BE2C (cell line): ENCODE data around the gene NR3C2.

ENCODE experiments used
- DNase-seq: peaks from one replicate; pipeline ENCODE4 v3.0.0-alpha.2; 2020
- H3K27me3 ChIP-seq: fragments of 250-450 bp; sonication (Bioruptor Pico); 2 replicates; pipeline ENCODE4 v1.5.1; 2020; ENCODE audit warnings: mild to moderate bottlenecking
- H3K36me3 ChIP-seq: fragments of 250-450 bp; sonication (Bioruptor Pico); 2 replicates; pipeline ENCODE4 v1.5.1; 2020; ENCODE audit warnings: mild to moderate bottlenecking
- H3K4me1 ChIP-seq: fragments of 250-450 bp; sonication (Bioruptor Pico); 2 replicates; pipeline ENCODE4 v1.5.1; 2020
- H3K4me3 ChIP-seq: 2 replicates; pipeline ENCODE4 v1.5.1; 2011; ENCODE audit warnings: low read depth, low read length
- H3K9me3 ChIP-seq: fragments of 250-450 bp; sonication (Bioruptor Pico); 2 replicates; pipeline ENCODE4 v1.5.1; 2020
- TF ChIP-seq, protein P1 (sequence below): IDR thresholded peaks from 2 replicates; pipeline ENCODE4 v1.5.1; 2012; ENCODE audit warnings: mild to moderate bottlenecking, low read depth, low read length

Gene NR3C2

DNA sequence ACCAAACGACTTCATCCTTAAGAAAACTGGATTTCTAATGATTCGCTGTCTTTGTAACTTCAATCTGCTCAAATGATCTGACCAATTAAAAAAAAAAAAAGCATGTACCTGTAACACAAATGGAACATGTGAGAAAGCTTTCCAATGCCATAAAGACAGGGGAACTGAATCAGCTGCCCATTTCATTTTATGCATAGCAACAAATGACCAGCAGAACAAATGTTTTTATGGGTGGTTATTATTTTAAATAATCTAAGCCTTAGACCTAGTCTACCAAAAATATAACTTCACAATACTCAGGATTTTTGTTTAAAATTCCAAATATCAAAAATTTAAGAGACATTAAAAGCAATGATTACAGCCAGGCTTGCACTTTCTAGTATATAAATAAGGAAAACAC, 145.7 kb downstream of the NR3C2 start:
- Histone ChIP-seq H3K9me3 (no peaks in the 10 kb centered on the region; the same call in 1 of the 2 replicates), H3K4me1 (peaks cover 2% of the 10 kb centered on the region), H3K4me3 (no peak overlapping the region), H3K27me3 (no peaks in the 10 kb centered on the region), H3K36me3 (no peaks in the 10 kb centered on the region)
- DNase-seq = no peak
- TF ChIP-seq, protein P1, sequence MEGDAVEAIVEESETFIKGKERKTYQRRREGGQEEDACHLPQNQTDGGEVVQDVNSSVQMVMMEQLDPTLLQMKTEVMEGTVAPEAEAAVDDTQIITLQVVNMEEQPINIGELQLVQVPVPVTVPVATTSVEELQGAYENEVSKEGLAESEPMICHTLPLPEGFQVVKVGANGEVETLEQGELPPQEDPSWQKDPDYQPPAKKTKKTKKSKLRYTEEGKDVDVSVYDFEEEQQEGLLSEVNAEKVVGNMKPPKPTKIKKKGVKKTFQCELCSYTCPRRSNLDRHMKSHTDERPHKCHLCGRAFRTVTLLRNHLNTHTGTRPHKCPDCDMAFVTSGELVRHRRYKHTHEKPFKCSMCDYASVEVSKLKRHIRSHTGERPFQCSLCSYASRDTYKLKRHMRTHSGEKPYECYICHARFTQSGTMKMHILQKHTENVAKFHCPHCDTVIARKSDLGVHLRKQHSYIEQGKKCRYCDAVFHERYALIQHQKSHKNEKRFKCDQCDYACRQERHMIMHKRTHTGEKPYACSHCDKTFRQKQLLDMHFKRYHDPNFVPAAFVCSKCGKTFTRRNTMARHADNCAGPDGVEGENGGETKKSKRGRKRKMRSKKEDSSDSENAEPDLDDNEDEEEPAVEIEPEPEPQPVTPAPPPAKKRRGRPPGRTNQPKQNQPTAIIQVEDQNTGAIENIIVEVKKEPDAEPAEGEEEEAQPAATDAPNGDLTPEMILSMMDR = no peak

DNA sequence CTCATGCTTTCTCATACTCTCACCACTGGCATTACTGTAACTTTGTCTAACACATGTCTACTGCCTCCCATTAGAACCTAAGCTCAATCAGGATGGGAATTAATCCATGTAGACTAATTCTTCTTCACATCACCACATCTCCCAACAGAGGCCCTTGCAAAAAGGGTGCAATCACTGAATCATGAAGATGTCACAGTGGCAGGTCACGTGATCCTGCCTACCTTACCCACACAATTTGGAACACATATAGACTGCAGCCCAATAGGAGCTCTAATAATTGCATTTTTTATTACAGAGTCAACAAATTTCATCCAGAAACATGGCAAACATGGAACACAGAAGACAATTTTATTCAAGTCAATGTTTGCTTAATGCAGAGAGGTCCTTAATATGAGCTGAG, 146.6 kb downstream of the NR3C2 start:
- H3K36me3 ChIP-seq = no peaks in the 10 kb centered on the region
- H3K4me1 ChIP-seq = peaks cover 5% of the 10 kb centered on the region
- TF ChIP-seq, protein P1 = no peak
- H3K27me3 ChIP-seq = no peaks in the 10 kb centered on the region
- H3K4me3 ChIP-seq = no peak overlapping the region
- no peak for DNase-seq
- no peaks in the 10 kb centered on the region; the same call in 1 of the 2 replicates for H3K9me3 ChIP-seq

DNA sequence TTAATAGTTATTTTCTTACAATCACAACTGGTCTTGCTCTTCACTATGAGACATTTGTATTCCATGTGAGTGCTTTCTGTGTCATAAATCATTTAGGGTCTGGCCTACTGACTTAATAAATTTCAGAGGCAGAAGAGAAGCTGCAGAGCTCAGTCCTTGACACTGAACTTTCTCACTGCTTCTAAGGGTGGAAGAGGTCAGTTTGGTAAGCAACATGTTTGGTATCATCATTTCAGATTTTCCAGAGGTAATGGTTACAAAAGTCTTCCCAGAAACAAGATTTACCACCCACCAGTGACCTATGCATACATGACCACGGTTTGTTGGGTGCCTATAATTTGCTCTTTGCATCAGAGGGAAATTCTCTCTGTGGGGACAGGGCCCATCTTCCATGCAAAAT, 148.6 kb downstream of the NR3C2 start:
- Histone ChIP-seq H3K4me1 (peaks cover 21% of the 10 kb centered on the region), H3K4me3 (no peak overlapping the region), H3K27me3 (no peaks in the 10 kb centered on the region), H3K36me3 (no peaks in the 10 kb centered on the region), H3K9me3 (no peaks in the 10 kb centered on the region)
- TF ChIP-seq, protein P1 = no peak
- DNase-seq = no peak

DNA sequence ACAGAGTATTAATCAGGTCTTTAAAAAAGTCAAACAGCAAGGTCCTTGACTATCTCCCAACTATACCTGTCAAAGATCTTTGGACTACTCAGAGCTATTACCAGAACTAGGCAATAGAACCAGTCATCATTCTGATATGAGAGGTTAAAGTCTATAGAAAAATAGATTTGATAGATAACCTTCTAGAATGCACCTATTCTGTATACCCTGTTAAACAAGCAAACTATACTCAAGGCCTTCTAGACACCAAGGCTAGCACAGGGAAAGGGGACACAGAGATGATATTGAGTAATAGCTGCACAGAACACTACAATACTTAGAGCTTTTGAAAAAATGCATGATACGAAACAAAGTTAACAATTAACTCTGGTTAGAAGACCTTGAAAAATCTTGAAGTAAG, 149.5 kb downstream of the NR3C2 start:
- no peaks in the 10 kb centered on the region for H3K36me3 ChIP-seq
- DNase-seq = no peak
- no peaks in the 10 kb centered on the region for H3K9me3 ChIP-seq
- H3K4me1 ChIP-seq = peaks cover 28% of the 10 kb centered on the region
- H3K27me3 ChIP-seq = no peaks in the 10 kb centered on the region
- TF ChIP-seq, protein P1 = no peak
- no peak overlapping the region for H3K4me3 ChIP-seq

DNA sequence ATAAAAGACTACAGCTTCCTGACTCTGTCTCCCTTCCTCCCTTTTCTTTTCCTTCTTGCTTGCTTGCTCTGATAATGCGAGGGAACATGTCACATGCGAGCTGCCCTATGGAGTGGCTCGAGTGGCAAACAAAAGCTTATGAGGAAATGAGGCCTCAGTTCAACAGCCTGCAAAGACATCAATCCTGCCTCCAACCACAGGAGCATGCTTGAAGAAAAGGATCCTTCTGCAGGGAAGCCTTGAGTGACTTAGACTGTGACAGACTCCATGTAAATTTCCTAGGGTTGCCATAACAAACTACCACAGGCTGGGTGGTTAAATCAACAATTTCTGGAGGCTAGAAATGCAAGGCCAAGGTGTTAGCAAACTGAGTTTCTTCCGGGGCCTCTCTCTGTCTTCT, 152.5 kb downstream of the NR3C2 start:
- no peaks in the 10 kb centered on the region for H3K36me3 ChIP-seq
- H3K4me3 ChIP-seq = no peak overlapping the region
- TF ChIP-seq, protein P1 = no peak
- no peak for DNase-seq
- H3K27me3 ChIP-seq = no peaks in the 10 kb centered on the region
- no peaks in the 10 kb centered on the region for H3K9me3 ChIP-seq
- H3K4me1 ChIP-seq = peaks cover 37% of the 10 kb centered on the region

DNA sequence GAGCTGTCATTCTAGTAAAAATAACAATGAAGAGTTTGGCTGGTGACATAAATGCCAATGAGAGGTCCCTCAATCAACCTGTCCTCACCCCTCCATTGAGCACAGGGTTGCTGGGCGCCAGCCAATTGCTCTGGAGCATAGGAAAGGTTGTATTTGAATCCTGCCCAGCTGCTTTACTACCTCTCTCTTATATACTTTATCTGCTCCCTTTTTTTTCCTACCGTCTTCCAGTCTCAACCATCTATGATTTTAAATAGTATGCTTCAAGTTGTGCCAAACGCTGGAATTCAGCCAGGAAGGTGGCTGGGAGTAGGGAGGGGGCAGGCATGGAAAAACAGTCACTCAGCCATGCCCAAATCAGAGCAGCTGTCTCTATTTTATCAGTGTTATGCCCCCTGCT, 153.8 kb downstream of the NR3C2 start:
- Histone ChIP-seq H3K27me3 (no peaks in the 10 kb centered on the region), H3K4me1 (peaks cover 45% of the 10 kb centered on the region), H3K36me3 (no peaks in the 10 kb centered on the region), H3K9me3 (no peaks in the 10 kb centered on the region), H3K4me3 (no peak overlapping the region)
- TF ChIP-seq, protein P1 = no peak
- DNase-seq = peak; percentile 69
